CD4-positive, alpha-beta T cell treated with Interleukin-17A for 1 hour (primary cell): ENCODE results near the gene SMARCB1.

ENCODE experiments used
- DNase-seq: peaks from one replicate; pipeline ENCODE4 v3.0.0-alpha.2; 2020

The SMARCB1 gene

DNA sequence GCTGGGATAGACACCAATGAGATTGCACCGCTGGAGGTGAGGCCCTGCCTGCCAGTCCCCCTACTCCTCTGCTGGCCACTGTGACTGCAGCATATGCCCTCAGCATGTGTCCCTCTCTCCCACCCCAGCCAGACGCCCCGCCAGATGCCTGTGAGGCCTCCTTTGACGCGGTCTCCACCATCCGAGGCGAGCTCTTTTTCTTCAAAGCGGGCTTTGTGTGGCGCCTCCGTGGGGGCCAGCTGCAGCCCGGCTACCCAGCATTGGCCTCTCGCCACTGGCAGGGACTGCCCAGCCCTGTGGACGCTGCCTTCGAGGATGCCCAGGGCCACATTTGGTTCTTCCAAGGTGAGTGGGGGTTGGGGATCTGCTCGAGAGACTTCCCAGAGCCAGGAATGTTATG is 5.7 kb upstream of the SMARCB1 start:
- no peak for DNase-seq

DNA sequence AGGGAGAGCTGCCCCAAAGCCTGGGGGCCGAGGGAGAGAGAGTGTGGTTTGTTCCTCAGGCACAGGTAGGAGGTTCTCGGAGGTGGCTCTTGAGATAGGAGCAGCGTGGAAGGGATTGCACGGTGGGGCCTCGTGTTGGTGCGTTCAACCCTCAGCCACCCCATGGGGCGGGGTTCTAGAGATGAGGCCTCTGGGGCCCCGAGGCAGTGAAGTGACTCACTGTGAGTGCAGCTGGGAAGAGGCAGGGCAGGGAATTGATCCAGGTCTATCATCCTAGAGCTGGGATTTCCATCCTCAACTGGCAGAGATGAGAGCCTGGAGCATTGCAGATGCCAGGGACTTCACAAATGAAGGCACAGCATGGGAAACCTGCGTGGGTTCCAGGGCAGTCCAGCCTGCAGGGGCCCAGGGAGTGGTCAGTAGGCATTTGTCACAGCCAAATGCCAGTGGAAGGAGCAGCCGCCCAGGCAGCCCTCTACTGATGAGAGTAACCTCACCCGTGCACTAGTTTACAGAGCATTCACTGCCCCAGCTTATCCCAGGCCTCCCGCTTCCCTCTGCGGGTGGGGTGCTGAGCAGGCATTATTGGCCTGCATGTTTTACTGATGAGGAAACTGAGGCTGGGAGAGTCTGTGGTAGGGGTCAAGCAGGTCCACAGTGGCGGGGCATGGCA is 5.1 kb upstream of the SMARCB1 start:
- no peak for DNase-seq

DNA sequence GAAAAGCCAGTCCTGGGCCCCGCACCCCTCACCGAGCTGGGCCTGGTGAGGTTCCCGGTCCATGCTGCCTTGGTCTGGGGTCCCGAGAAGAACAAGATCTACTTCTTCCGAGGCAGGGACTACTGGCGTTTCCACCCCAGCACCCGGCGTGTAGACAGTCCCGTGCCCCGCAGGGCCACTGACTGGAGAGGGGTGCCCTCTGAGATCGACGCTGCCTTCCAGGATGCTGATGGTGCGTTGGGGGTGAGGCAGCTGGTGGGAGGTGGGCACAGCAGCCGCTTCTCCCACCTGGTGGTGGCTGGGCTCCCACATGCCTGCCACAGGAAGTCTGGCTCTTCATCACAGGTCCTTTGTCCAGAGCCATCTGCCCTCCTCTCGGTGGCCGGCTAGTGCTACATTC is 4.5 kb upstream of the SMARCB1 start:
- DNase-seq, result no peak

DNA sequence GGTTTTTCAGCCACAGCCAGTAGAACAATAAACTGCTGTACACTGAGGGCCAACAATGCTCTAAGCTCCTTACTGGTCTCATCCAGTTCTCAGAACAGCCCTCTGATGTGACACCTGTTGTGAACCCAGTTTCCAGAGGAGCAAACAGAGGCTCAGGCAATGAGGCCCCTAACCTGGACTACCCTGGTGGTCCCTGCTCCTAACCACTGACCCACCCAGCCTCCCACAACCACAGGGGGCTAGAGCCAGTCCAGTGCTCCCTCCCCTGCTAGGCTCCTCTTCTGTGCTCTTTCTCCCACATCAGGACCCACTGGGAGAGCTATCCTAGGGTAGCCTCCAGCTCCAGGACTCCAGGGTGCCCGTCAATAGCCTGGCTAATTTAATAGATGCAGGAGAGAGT is 4.1 kb upstream of the SMARCB1 start:
- DNase-seq, result no peak

DNA sequence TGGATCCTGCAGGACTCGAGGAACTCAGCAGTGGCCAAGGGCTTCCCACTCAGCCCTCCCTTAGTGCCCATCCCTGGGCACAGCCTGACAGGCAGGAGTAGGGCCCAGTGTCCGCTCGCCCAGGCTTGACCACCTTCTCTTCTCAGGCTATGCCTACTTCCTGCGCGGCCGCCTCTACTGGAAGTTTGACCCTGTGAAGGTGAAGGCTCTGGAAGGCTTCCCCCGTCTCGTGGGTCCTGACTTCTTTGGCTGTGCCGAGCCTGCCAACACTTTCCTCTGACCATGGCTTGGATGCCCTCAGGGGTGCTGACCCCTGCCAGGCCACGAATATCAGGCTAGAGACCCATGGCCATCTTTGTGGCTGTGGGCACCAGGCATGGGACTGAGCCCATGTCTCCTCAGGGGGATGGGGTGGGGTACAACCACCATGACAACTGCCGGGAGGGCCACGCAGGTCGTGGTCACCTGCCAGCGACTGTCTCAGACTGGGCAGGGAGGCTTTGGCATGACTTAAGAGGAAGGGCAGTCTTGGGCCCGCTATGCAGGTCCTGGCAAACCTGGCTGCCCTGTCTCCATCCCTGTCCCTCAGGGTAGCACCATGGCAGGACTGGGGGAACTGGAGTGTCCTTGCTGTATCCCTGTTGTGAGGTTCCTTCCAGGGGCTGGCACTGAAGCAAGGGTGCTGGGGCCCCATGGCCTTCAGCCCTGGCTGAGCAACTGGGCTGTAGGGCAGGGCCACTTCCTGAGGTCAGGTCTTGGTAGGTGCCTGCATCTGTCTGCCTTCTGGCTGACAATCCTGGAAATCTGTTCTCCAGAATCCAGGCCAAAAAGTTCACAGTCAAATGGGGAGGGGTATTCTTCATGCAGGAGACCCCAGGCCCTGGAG is 3.3 kb upstream of the SMARCB1 start:
- no peak for DNase-seq

DNA sequence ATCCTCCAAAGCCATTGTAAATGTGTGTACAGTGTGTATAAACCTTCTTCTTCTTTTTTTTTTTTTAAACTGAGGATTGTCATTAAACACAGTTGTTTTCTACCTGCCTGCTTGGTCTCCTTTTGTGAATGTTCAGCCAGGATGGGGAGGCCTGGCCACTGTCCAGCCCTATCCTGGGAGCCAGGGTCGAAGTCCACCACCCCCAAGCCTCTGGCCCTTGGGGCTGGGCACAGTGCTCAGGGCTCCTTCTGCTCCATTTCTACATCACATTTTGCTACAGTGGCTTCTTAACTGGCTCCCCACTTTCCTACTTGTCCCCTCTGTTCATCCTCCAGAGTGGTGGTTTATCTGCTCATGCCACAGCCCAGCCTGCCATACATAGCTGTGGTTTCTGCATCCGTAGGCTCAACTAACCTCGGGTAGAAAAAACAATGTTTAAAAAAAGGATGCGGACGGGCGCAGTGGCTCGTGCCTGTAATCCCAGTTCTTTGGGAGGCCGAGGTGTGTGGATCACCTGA is 2.5 kb upstream of the SMARCB1 start:
- peak; percentile 15 for DNase-seq

DNA sequence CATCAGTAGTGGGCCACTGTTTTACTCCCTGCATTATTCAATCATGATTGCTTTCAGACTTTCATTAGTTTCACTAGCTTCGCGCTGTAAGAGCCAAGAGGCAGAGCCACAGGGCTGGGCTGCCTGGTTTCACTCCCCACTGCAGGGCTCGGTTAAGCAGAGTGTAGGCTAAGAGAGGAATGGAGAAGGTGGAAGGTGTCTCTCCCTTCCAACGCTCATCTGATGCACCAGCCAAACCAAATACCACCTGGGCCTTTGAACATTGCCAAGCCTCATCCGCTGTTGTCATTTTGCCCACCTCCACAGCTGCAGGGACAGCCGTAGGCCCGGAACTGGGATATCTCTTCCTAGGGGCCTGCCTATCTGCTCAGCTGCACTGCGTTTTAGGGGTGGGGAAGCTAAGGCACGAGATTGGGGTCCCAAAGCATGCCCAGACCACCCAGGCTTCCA is 480 bp upstream of the SMARCB1 start:
- DNase-seq, result no peak

DNA sequence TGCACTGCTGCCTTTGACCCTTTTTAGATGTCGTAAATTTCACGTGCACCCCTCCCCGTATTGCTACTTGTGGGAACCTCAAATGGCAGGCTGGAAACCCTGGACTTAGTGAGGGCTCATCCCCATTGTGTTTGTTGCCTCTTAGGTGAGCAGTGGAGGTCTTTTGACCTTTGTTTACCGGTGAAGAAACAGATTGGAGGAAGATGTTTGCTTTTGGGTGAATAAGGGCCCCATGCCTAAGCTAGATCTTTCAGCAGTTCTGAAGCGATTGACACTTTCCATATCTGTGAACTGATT is 782 bp downstream of the SMARCB1 start:
- DNase-seq, result no peak

DNA sequence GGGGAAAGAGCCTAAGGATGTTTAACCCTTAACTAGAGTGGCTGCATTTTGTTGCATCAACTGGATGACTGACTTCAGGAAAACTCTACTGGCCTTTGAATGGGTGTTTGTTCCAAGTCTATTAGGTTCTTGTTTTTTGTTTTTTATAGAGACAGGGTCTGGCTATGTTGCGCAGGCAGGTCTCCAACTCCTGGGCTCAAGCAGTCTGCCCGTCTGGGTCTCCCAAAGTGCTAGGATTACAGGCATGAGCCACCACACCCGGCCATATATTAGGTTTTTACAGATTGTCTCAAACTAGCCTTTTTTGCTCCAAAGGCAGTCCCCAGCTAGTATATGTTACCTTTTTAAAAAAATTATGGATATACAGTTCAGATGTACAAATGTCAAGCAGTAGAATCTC is 1.1 kb downstream of the SMARCB1 start:
- no peak for DNase-seq

DNA sequence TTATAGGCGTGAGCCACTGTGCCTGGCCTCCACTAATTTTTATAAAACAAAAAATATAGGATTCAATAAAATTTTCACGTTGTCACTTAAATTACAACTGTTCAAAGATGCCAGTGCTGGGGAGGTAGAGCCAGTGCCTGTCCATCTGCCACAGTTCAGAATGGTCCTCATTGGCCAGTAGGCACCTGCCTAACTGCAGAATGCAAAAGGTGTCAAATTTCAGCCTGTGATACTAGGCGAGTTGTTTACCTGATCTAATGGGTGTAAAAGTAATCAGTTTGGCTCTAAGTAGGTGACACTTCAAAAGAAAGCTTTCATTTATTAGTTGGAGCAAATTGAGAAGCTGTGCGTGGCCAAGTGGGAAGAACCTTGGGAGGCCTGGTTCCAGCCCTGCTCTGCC is 2.4 kb downstream of the SMARCB1 start:
- DNase-seq, result no peak

DNA sequence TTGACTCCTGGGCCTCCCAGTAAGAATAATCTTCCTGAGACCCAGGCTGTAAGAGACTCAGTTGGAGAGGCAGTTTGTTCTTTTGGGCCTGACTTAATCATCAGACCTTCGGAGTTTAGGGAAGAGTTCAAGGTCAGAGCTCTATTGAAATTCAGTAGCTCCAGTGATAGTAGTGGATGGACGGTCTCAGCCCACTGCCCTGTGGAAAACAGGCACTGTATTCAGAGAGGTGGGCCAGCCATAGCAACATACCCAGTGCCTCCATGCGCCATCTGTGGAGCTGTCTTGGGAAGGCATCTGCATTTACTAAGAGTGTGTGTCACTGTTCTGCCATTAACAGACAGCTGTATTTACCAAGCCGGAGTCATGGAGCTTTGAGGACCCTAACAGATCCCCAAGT is 2.9 kb downstream of the SMARCB1 start:
- no peak for DNase-seq

DNA sequence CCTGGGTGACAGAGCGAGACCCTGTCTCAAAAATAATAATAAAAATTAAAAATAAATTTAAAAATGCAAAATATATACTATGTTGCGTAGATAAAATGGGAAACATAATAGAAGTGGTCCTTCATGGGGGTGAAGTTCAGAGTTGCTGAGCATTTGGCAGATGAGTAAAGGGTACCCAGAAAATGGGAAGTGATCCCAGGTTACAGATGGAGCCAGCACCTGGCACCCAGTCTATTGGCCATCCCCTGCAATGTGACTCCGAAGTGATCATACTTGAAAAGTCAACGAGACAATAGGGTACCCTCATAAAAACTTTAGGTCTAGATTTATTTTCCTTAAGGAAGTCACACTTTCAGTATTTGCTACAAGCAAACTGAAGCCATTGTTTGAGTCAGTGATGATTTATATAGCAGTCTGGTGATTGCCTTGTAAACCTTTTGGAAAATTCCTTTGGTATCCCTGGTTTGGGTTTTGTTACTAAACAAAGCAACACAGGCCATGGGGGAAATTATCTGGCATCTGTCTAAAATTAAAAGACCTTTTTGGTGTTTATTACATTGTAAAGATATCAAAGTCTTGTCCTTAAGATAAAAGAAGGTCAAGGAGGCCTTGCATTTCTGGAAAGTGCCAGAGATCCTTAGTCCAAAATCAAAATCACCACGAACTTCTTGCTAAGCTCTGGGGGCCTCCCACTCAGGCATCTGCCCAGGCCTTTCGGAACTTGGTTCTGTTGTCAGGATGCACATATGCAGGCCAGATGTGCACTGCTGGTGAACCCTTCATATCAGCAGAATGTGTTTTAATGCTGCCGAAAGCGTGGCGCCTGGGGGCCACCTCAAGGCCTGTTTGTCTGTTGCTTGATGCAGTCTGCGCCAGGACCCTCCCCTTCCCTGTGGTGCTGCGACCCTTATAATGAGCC is 4.3 kb downstream of the SMARCB1 start:
- DNase-seq, result no peak

DNA sequence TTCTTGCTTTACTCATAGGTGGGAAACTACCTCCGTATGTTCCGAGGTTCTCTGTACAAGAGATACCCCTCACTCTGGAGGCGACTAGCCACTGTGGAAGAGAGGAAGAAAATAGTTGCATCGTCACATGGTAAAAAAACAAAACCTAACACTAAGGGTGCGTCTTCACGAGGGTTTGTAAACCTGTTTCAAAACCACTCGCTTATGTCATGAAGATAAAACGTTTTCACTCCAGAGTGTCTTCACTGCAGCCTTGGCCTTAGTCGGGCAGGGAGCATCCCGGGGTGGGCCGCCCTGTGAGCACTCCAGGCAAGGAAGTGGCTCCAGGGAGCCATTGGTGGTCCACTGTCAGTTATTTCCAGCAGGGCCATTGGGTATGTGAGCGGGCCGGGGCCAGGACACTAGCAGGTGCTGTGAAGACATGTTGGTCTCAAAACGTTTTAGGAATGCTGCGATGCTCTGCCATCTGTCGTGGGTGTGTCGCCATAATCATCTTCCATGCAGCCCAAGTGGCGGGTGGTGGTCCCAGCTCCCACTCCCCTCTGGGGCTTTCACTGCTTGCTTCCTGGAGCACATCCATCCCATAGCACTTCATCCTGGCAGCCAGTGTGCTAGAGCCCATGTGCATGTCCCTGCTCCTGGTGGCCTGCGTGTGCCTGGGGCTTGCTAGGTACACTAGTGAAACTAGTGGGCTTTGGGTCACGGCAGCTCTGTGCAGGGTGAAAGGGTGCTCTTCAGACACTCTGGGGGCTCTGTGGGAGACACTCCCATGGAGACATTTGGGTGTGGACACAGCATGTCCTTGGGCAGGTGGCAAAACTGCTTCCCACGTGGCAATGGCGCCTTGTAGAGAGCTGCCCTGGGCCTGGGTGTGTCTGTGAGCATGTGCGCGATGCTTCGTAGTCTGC is 5.2 kb downstream of the SMARCB1 start:
- no peak for DNase-seq

DNA sequence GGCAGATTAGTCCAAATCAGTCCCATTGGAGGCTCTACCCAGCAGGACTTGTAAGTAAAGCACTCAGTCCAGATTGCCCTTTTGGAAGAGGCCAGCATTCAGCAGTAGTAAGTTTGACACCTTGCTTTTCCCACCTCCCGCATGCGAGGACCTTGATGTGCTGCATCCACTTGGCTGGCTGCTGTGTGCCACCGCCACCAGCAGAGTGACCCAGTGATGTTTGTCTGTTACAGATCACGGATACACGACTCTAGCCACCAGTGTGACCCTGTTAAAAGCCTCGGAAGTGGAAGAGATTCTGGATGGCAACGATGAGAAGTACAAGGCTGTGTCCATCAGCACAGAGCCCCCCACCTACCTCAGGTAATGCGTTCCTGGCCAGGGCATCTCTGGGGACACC is 6.6 kb downstream of the SMARCB1 start:
- DNase-seq, result no peak

DNA sequence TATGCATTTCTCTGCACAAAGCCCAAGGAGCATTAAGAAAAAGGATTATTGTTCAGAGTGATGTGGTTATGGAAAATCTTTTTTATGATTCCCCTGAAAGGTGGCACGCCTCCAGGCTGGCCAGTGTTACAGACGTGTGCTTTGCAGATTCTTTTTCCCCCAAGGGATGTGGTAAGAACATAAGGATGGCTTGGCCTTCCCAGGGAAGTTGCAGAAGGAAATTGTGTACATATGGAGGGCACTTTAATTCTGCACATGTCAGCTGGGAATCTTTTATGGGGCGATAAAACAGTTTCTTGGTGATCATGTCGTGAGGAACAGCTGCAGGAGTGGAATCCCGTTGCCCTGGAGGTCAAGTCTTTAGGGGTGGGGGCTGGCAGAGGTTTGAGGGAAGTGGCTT is 9.7 kb downstream of the SMARCB1 start:
- DNase-seq, result no peak

DNA sequence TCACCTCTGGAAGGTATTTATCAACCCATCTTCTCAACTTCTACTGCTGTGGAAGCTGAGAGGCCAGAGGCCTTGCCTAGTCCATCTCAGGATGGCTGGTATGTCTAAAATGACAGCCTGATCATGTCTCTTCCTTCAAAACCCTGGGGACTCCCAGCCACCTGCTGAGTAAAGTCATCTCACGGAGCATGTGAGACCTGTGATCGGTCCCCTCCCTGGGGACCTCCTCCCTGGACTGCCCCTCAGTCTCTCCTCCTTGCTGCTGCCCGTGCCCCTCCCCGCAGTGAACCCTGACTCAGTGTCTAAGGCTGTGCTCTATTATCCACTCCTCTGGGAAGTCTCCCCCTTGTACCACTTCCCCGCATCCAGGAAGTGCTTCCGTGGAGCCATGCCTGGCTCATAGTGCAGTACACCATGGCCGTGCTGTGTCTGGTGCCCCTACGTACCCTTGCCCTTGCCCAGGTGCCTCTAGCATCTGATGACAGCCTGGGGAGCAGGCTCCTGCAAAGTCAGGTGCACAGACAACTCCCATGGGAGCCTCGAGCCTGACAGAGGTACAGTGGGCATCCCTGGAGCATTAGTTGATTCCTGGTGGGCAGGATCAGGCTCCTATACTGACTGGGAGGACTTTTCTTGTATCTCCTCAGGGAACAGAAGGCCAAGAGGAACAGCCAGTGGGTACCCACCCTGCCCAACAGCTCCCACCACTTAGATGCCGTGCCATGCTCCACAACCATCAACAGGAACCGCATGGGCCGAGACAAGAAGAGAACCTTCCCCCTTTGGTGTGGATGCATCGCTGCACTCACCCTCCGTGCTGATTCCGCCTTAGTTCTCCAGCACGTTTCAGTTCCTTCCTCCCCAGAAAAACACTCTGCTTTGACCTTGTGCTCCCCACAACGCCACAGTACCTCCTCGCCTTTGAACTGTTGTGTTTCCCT is 13.8 kb downstream of the SMARCB1 start:
- DNase-seq, result no peak

DNA sequence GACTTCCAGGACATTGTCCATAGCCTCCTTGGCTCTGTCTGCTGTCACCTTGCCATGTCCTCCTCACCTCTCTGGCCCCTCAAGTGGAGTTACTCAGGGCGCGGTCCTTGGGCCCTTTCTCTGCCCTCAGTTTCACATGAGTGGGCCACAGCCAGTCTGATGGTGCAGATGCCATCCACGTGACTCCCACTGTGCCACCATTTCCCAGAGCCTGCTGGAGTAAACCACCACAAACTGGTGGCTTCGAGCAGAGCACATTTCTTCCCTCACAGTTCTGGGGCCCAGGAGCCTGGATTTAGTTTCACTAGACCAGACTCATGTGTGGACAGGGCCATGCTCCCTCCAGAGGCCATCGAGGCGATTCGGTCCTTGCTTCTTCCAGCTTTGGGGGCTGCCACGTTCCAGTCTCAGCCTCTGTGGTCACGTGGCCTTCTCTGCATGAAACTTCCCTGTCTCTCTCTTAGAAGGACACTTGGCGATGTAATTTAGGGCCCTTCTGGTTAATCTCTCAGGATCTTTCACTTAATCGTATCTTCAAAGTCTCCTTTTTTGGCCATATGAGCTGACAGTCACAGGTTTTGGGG is 14.6 kb downstream of the SMARCB1 start:
- no peak for DNase-seq

DNA sequence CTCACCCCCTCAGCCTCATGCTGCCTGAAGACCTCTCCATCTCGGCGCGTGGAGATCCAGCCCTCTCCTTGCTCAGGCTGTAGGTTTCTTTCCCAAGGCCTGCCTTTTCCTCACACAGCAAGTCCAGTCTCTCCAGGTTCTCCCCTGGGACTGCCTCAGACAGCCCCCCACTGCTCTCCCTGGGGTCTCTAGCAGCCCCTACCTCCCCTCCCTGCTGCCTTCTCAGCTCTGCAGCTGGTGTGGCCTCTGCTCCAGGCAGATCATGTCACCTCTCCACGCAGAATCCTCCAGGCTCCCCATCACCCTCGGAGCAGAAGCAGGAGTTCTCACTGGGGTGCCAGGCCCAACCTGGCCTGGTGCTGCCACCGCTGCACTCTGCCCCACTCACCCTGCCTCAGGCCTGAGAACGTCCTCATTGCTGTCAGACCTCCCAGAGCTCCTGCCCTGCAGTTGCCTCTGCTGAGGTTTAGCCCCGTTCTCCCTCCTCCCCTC is 15.2 kb downstream of the SMARCB1 start:
- DNase-seq, result no peak

DNA sequence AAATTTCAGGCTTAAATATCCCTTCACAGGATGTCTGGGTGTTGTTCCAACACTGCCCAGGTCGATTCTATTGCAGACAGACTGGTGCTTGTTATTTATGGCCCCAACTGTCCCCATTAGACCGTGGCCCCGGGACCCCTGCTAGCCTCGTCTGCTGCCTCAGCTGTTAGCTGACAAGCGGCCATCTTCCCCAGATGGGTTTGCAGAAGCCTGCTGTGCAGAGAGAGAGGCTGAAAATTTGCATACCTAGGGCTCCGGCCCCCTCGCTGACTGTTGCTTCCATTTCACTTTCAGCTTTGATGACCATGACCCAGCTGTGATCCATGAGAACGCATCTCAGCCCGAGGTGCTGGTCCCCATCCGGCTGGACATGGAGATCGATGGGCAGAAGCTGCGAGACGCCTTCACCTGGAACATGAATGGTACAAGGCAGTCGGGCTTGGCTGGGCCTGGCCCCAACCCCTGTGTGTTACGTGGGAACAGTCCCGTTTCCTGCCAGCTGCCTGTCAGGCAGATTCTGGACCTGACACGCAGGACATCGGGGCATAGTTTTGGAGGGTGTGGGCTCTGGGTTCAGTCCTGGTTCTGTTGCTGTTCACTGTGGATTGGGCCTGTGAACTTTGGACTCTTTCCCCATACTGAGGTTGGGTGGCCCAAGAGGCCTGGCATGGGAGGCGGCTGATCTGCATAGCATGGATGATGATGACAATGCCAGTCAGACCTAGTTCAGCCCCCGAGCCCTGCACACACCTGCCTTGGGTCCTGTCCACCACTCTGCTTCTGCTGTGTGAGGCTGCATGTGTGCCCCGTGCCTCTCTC is 16.4 kb downstream of the SMARCB1 start:
- DNase-seq, result no peak
